Measurements from ENCODE around the gene NEIL3.

Gene NEIL3

GRCh38 chr4:177271091-177271490, 38.6 kb upstream of the NEIL3 start:
- no peak for DNase-seq (ENCODE audit: low read depth)
- no peak overlapping the region for H3K4me3 ChIP-seq (ENCODE audit: low read length)
- no peak for TF ChIP-seq CTCF (IDR thresholded peaks at IDR 0.05; ENCODE audit: insufficient read depth, low read depth, low read length, missing control alignments)

GRCh38 chr4:177271915-177272766, 37.5 kb upstream of the NEIL3 start:
- TF ChIP-seq CTCF (IDR thresholded peaks at IDR 0.05; ENCODE audit: insufficient read depth, low read depth, low read length, missing control alignments): no peak
- DNase-seq (ENCODE audit: low read depth): no peak
- H3K4me3 ChIP-seq (ENCODE audit: low read length): no peak overlapping the region

- no peak for TF ChIP-seq CTCF (IDR thresholded peaks at IDR 0.05; ENCODE audit: insufficient read depth, low read depth, low read length, missing control alignments)
- no peak for DNase-seq (ENCODE audit: low read depth)
Measured at GRCh38 chr4:177275999-177276398, 33.7 kb upstream of the NEIL3 start.

GRCh38 chr4:177281351-177281909, 28.2 kb upstream of the NEIL3 start:
- TF ChIP-seq CTCF (IDR thresholded peaks at IDR 0.05; ENCODE audit: insufficient read depth, low read depth, low read length, missing control alignments): no peak
- no peak overlapping the region for H3K4me3 ChIP-seq (ENCODE audit: low read length)
- DNase-seq (ENCODE audit: low read depth): no peak

More at GRCh38 chr4:177275999-177276398, 33.7 kb upstream of the NEIL3 start:
- no peak overlapping the region for H3K4me3 ChIP-seq (ENCODE audit: low read length)

- no peak for TF ChIP-seq CTCF (IDR thresholded peaks at IDR 0.05; ENCODE audit: insufficient read depth, low read depth, low read length, missing control alignments)
- H3K4me3 ChIP-seq (ENCODE audit: low read length): no peak overlapping the region
- DNase-seq (ENCODE audit: low read depth): no peak
Measured at GRCh38 chr4:177282284-177282835, 27.3 kb upstream of the NEIL3 start.

GRCh38 chr4:177283167-177283566, 26.5 kb upstream of the NEIL3 start:
- no peak overlapping the region for H3K4me3 ChIP-seq (ENCODE audit: low read length)
- no peak for DNase-seq (ENCODE audit: low read depth)
- no peak for TF ChIP-seq CTCF (IDR thresholded peaks at IDR 0.05; ENCODE audit: insufficient read depth, low read depth, low read length, missing control alignments)

All from epithelial cell of esophagus (primary cell).